ENCODE results near the gene A4GALT. TPM values are rescaled to one million over a fixed set of nuclear protein-coding genes. Genes with fewer than 3 reads are reported as not detected.

A4GALT gene
- total RNA-seq (2014; rRNA removed; shearing (Covaris generic)) (48.9 and 61.5 TPM in 2 replicates), total RNA-seq (2022) (40.5 and 56.0 TPM in 2 replicates), Bru-seq, nascent RNA (percentile 70 among the genes with signal in this experiment), BruChase-seq, experiment 1, labeled RNA remaining after a 6-hour chase (percentile 85 among the genes with signal in this experiment), BruChase-seq, experiment 2, labeled RNA remaining after a 2-hour chase (percentile 81 among the genes with signal in this experiment)
- long read RNA-seq, transcript A4GALT-206 (3 exons, 2,141 nt): major isoform, 15 of 34 reads
- long read RNA-seq, partial matches to known transcripts: 1 of 34 reads
- long read RNA-seq, other reads (novel, unspliced or antisense): 14 of 34 reads

GRCh38 chr22:42720263-42721044 is at the start of gene A4GALT:
Gene A4GALT (minus strand): TSS chr22:42720870. CDS start chr22:42693951, 26,919 bp downstream.
- intact Hi-C loops (cut with micrococcal nuclease; ENCODE audit: unreplicated experiment): no loop called here
- no peaks in the 10 kb centered on the region for H3K9me2 ChIP-seq (ENCODE audit: insufficient read depth, low read length)
- no peaks in the 10 kb centered on the region for H3K9me3 ChIP-seq (ENCODE audit: low read length)
- peaks cover 70% of the 10 kb centered on the region for H3K4me1 ChIP-seq (ENCODE audit: insufficient read depth, low read length, poor library complexity, severe bottlenecking)
- peak within 1 kb of the TSS; percentile 75 for H2AFZ ChIP-seq (ENCODE audit: low read length)
- ChIA-PET CTCF (ENCODE audit: unreplicated experiment) (interaction anchor here (0.5 to 1.2 kb wide), 4 partner anchors 14 to 1665 kb away, joined by 3 to 8 read pairs (median 3); no protein-coding TSS in a partner anchor), POLR2A (interaction anchor here (0.6 kb wide), 2 partner anchors 65 to 78 kb away, joined by 3 read pairs; no protein-coding TSS in a partner anchor)
- no TSS peak for BruUV-seq (replicated peaks)
- H3K79me2 ChIP-seq (ENCODE audit: insufficient read depth, low read depth, low read length): peaks cover 48% of the 10 kb centered on the region
- no peaks in the 10 kb centered on the region; the same call in 1 of the 2 replicates for H4K20me1 ChIP-seq (ENCODE audit: insufficient read depth, low read length)
- H3K4me3 ChIP-seq (ENCODE audit: low read depth, low read length, poor library complexity, severe bottlenecking): peak within 1 kb of the TSS; percentile 83
- H3K4me2 ChIP-seq (ENCODE audit: low read length): peak within 1 kb of the TSS; percentile 98
- no peaks in the 10 kb centered on the region; the same call in 1 of the 2 replicates for H3K36me3 ChIP-seq (ENCODE audit: insufficient read depth, low read length)
- peak within 1 kb of the TSS; percentile 97 for H3K27ac ChIP-seq (ENCODE audit: low read depth, low read length, poor library complexity, severe bottlenecking)
- DNase-seq (ENCODE audit: low spot score): peak; percentile 61
- no peak; the same call in 1 of the 2 replicates for TF ChIP-seq CTCF (conservative IDR thresholded peaks at IDR 0.05; ENCODE audit: low read length)
- no peak for TF ChIP-seq EZH2phosphoT487 (IDR thresholded peaks at IDR 0.05; ENCODE audit: borderline replicate concordance, low read depth, low read length)

GRCh38 chr22:42770448-42770726 is 49.7 kb upstream of the A4GALT start:
- Histone ChIP-seq H3K4me3 (ENCODE audit: low read depth, low read length, poor library complexity, severe bottlenecking) (no peak overlapping the region), H3K36me3 (ENCODE audit: insufficient read depth, low read length) (no peaks in the 10 kb centered on the region), H2AFZ (ENCODE audit: low read length) (peak overlapping the region; percentile 73; the same call in 1 of the 2 replicates), H3K9me3 (ENCODE audit: low read length) (no peaks in the 10 kb centered on the region), H4K20me1 (ENCODE audit: insufficient read depth, low read length) (no peaks in the 10 kb centered on the region), H3K4me2 (ENCODE audit: low read length) (peak overlapping the region; percentile 63), H3K4me1 (ENCODE audit: insufficient read depth, low read length, poor library complexity, severe bottlenecking) (peaks cover 53% of the 10 kb centered on the region), H3K9me2 (ENCODE audit: insufficient read depth, low read length) (no peaks in the 10 kb centered on the region), H3K79me2 (ENCODE audit: insufficient read depth, low read depth, low read length) (no peaks in the 10 kb centered on the region), H3K27ac (ENCODE audit: low read depth, low read length, poor library complexity, severe bottlenecking) (peak overlapping the region; percentile 44)
- POLR2A ChIA-PET: no interaction called here
- no peak for TF ChIP-seq CTCF (conservative IDR thresholded peaks at IDR 0.05; ENCODE audit: low read length)
- TF ChIP-seq EZH2phosphoT487 (IDR thresholded peaks at IDR 0.05; ENCODE audit: borderline replicate concordance, low read depth, low read length): no peak
- no TSS peak for BruUV-seq (replicated peaks)
- CTCF ChIA-PET (ENCODE audit: unreplicated experiment): no interaction called here
- no peak for DNase-seq (ENCODE audit: low spot score)
- intact Hi-C loops (cut with micrococcal nuclease; ENCODE audit: unreplicated experiment): no loop called here

All from OCI-LY7 (cell line).